ENCODE data around the gene LRP10. TPM values are rescaled to one million over a fixed set of nuclear protein-coding genes. Genes with fewer than 3 reads are reported as not detected.
"Not testable (repeated sequence)": the region's sequence is repeated elsewhere in the genome, so short reads cannot be mapped to it uniquely, and the experiment has no call there.

LRP10 gene
- total RNA-seq, 4 donors from 2014 or later: 31.1 to 109 (median 60.1) TPM

GRCh38 chr14:22905627-22906026 lies 34.1 kb downstream of the LRP10 start:
- ATAC-seq (no peak), DNase-seq (no peak)
- H3K27ac ChIP-seq: no peak overlapping the region
- TF ChIP-seq POLR2A (IDR thresholded peaks at IDR 0.05) (no peak), CTCF (IDR thresholded peaks at IDR 0.05 in 4 of 5, conservative IDR thresholded peaks at IDR 0.05 in 1 of 5) (no peak)
- H3K4me3 ChIP-seq: no peak overlapping the region
- H3K4me1 ChIP-seq: no peaks in the 10 kb centered on the region
- H3K36me3 ChIP-seq: peaks cover 8 to 88% of the 10 kb centered on the region in 2 donors
- intact Hi-C loops (cut with DNase I; ENCODE audit: low total_unique reads): no loop called here
- H3K27me3 ChIP-seq: no peaks in the 10 kb centered on the region
- in situ Hi-C loops (cut with MboI; ENCODE audit: low sequenced_read_pairs in 4 of 4): no loop called here
- no peaks in the 10 kb centered on the region for H3K9me3 ChIP-seq

GRCh38 chr14:22906073-22906472 lies 34.5 kb downstream of the LRP10 start:
- no peak for TF ChIP-seq POLR2A (IDR thresholded peaks at IDR 0.05)
- no peak for TF ChIP-seq CTCF (IDR thresholded peaks at IDR 0.05 in 4 of 5, conservative IDR thresholded peaks at IDR 0.05 in 1 of 5)
- H3K9me3 ChIP-seq: no peaks in the 10 kb centered on the region
- intact Hi-C loops (cut with DNase I; ENCODE audit: low total_unique reads) (no loop called here), in situ Hi-C loops (cut with MboI; ENCODE audit: low sequenced_read_pairs in 4 of 4) (no loop called here)
- DNase-seq (no peak), ATAC-seq (no peak)
- H3K4me3 ChIP-seq: no peak overlapping the region
- H3K4me1 ChIP-seq: peaks cover 0 to under 1% of the 10 kb centered on the region in 2 donors
- H3K27ac ChIP-seq: no peak overlapping the region
- no peaks in the 10 kb centered on the region for H3K27me3 ChIP-seq
- peaks cover 8 to 83% of the 10 kb centered on the region in 2 donors for H3K36me3 ChIP-seq

GRCh38 chr14:22907429-22907828 lies 35.9 kb downstream of the LRP10 start:
- Histone ChIP-seq H3K9me3 (no peaks in the 10 kb centered on the region), H3K4me3 (no peak overlapping the region), H3K27me3 (no peaks in the 10 kb centered on the region), H3K27ac (no peak overlapping the region), H3K36me3 (peaks cover 8 to 70% of the 10 kb centered on the region in 2 donors), H3K4me1 (peaks cover 0 to 14% of the 10 kb centered on the region in 2 donors)
- intact Hi-C loops (cut with DNase I; ENCODE audit: low total_unique reads) (no loop called here), in situ Hi-C loops (cut with MboI; ENCODE audit: low sequenced_read_pairs in 4 of 4) (no loop called here)
- ATAC-seq: no peak
- no peak for DNase-seq
- no peak for TF ChIP-seq POLR2A (IDR thresholded peaks at IDR 0.05)
- no peak for TF ChIP-seq CTCF (IDR thresholded peaks at IDR 0.05 in 4 of 5, conservative IDR thresholded peaks at IDR 0.05 in 1 of 5)

GRCh38 chr14:22908601-22909000 lies 37.1 kb downstream of the LRP10 start:
- no peaks in the 10 kb centered on the region for H3K27me3 ChIP-seq
- no peak overlapping the region for H3K27ac ChIP-seq
- DNase-seq (no peak), ATAC-seq (no peak)
- peaks cover 0 to 14% of the 10 kb centered on the region in 2 donors for H3K4me1 ChIP-seq
- no peak overlapping the region for H3K4me3 ChIP-seq
- peaks cover 6 to 59% of the 10 kb centered on the region in 2 donors for H3K36me3 ChIP-seq
- TF ChIP-seq POLR2A (IDR thresholded peaks at IDR 0.05) (no peak), CTCF (IDR thresholded peaks at IDR 0.05 in 4 of 5, conservative IDR thresholded peaks at IDR 0.05 in 1 of 5) (no peak)
- in situ Hi-C loops (cut with MboI; ENCODE audit: low sequenced_read_pairs in 4 of 4) (no loop called here), intact Hi-C loops (cut with DNase I; ENCODE audit: low total_unique reads) (no loop called here)
- no peaks in the 10 kb centered on the region for H3K9me3 ChIP-seq

GRCh38 chr14:22910916-22911315 lies 39.4 kb downstream of the LRP10 start:
- DNase-seq (no peak), ATAC-seq (no peak)
- Histone ChIP-seq H3K27me3 (no peaks in the 10 kb centered on the region), H3K4me3 (no peak overlapping the region), H3K4me1 (peaks cover 0 to 19% of the 10 kb centered on the region in 2 donors), H3K36me3 (peaks cover 2 to 40% of the 10 kb centered on the region in 2 donors), H3K27ac (peak overlapping the region in 1 of 4 donors; percentile 8), H3K9me3 (no peaks in the 10 kb centered on the region)
- TF ChIP-seq POLR2A (IDR thresholded peaks at IDR 0.05) (no peak), CTCF (IDR thresholded peaks at IDR 0.05 in 4 of 5, conservative IDR thresholded peaks at IDR 0.05 in 1 of 5) (no peak)
- in situ Hi-C loops (cut with MboI; ENCODE audit: low sequenced_read_pairs in 4 of 4): no loop called here
- intact Hi-C loops (cut with DNase I; ENCODE audit: low total_unique reads): no loop called here

GRCh38 chr14:22914836-22915235 lies 43.3 kb downstream of the LRP10 start:
- H3K36me3 ChIP-seq; ATAC-seq; H3K27ac ChIP-seq; in situ Hi-C loops (cut with MboI; ENCODE audit: low sequenced_read_pairs in 4 of 4); DNase-seq; H3K27me3 ChIP-seq; H3K4me3 ChIP-seq; H3K9me3 ChIP-seq: not testable (repeated sequence)
- H3K4me1 ChIP-seq: peaks cover 6 to 40% of the 10 kb centered on the region in 2 donors
- intact Hi-C loops (cut with DNase I; ENCODE audit: low total_unique reads): loop anchor here (5.0 kb wide), 3 partner anchors 43 to 318 kb away; partner anchors contain the start of genes ABHD4, LRP10 and MMP14
